BLaER1 (cell line): ENCODE data around the gene SIGMAR1.

Experiments
- H3K27ac ChIP-seq: shearing (Covaris generic); formaldehyde crosslinking; 2 replicates; pipeline ENCODE4 v1.8.1; 2022
- H3K27me3 ChIP-seq: shearing (Covaris generic); formaldehyde crosslinking; 2 replicates; pipeline ENCODE4 v1.8.1; 2022
- H3K36me3 ChIP-seq: shearing (Covaris generic); formaldehyde crosslinking; 2 replicates; pipeline ENCODE4 v1.8.1; 2022
- H3K4me1 ChIP-seq: shearing (Covaris generic); formaldehyde crosslinking; 2 replicates; pipeline ENCODE4 v1.8.1; 2022
- H3K4me2 ChIP-seq: shearing (Covaris generic); formaldehyde crosslinking; 2 replicates; pipeline ENCODE4 v1.8.1; 2022
- H3K4me3 ChIP-seq: shearing (Covaris generic); formaldehyde crosslinking; 2 replicates; pipeline ENCODE4 v1.8.1; 2022
- H3K9ac ChIP-seq: shearing (Covaris generic); formaldehyde crosslinking; 2 replicates; pipeline ENCODE4 v1.8.1; 2022
- H3K9me3 ChIP-seq: shearing (Covaris generic); formaldehyde crosslinking; 2 replicates; pipeline ENCODE4 v1.8.1; 2022
- H4K20me1 ChIP-seq: shearing (Covaris generic); formaldehyde crosslinking; 2 replicates; pipeline ENCODE4 v1.8.1; 2022
- Cebpa-rat ChIP-seq: shearing (Covaris generic); IDR thresholded peaks from 2 replicates; pipeline ENCODE4 v1.8.1; 2022

Gene SIGMAR1

DNA sequence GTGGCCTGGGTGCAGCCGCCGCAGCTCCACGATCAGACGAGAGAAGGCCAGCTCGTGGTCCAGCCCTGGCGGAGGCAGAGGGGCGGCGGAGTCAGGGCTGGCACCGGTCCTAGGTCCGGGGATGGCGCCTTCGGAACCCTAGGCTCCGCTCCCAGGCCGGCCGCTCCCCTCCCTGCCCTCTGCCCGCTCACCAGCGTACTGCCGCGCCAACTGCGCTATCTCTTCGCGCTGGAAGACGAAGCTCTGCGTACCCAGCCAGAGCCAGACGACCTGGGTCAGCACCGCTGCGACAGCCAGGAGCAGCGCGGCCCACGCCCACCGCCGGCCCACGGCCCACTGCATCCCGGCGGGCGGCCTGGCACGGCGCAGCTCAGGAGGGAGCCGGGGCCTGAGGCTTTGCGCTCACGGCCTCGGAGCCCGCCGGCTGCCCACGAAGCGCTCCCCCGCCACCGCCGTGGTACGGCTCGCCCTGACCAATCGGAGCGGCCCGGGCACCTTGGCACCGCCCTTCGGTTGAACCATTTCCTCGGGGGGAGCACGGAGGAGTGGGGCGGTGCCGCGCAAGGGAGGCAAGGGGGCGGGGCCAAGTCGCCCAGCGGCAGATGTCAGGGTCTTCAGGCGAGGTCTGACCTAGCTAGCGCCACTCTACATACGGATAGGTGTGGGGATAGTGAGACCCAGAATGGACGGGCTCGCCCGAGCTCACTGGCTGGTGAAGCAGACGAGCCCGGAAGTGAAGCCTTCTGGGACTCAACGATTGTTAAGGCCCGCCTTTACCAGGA is at the start of gene SIGMAR1:
SIGMAR1 (minus strand) TSS at position 432 of the 782 bp plus-strand sequence; CDS start at position 342, 90 bp downstream.
- H3K9ac ChIP-seq, result peak within 1 kb of the TSS; percentile 87
- H3K4me1 ChIP-seq, result peaks cover 47% of the 10 kb centered on the region
- peak within 1 kb of the TSS; percentile 91 for H3K4me2 ChIP-seq
- H3K4me3 ChIP-seq, result peak within 1 kb of the TSS; percentile 77
- peaks cover 37% of the 10 kb centered on the region for H4K20me1 ChIP-seq
- peaks cover 11% of the 10 kb centered on the region for H3K36me3 ChIP-seq
- TF ChIP-seq Cebpa-rat, result no peak
- peak within 1 kb of the TSS; percentile 84 for H3K27ac ChIP-seq
- H3K9me3 ChIP-seq, result no peaks in the 10 kb centered on the region
- no peaks in the 10 kb centered on the region for H3K27me3 ChIP-seq

DNA sequence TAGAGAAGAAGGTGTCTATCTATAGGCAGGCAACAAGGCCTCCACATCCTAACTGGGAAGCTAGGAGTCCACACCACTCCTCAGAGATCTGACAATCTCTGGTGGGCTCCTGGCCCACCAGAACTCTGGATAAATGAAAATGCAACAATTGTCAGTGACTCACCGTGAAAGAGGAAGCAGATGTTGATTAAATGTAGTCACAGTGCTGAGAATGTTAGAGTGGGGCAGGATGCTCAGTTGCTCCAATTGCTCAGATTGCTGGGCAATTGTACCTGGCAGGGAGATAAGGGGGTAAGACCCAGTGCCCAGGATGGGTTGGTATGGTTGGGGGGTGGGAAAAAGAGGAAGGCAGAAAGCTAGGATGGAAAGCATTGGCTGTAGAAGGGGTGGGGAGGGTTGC is 49.1 kb upstream of the SIGMAR1 start:
- no peak for TF ChIP-seq Cebpa-rat
- H3K36me3 ChIP-seq, result no peaks in the 10 kb centered on the region
- peaks cover 16% of the 10 kb centered on the region for H3K4me1 ChIP-seq
- H4K20me1 ChIP-seq, result no peaks in the 10 kb centered on the region
- H3K27me3 ChIP-seq, result no peaks in the 10 kb centered on the region
- no peak overlapping the region for H3K9ac ChIP-seq
- H3K27ac ChIP-seq, result no peak overlapping the region
- no peaks in the 10 kb centered on the region for H3K9me3 ChIP-seq
- no peak overlapping the region for H3K4me3 ChIP-seq
- H3K4me2 ChIP-seq, result no peak overlapping the region

DNA sequence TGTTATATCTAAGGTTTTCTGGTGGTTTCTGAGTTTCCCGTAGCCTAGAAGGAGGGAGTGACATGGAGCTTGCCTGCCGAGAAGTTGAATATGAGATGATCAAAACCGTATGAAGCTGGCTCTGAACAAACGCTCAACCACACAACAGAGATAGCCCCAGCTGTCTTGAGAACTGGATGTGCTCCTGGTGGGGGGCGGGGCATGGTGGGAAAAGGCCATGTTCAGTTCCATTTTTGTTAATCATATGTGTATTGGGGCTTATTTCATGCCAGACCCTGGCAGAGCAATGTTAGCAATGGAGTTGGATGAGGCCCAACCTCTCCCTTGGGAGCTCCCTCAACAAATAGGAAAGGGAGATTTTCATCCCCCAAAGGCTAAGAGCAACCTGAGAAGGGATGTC is 48.6 kb upstream of the SIGMAR1 start:
- peaks cover 11% of the 10 kb centered on the region for H3K4me1 ChIP-seq
- no peak for TF ChIP-seq Cebpa-rat
- no peak overlapping the region for H3K4me2 ChIP-seq

DNA sequence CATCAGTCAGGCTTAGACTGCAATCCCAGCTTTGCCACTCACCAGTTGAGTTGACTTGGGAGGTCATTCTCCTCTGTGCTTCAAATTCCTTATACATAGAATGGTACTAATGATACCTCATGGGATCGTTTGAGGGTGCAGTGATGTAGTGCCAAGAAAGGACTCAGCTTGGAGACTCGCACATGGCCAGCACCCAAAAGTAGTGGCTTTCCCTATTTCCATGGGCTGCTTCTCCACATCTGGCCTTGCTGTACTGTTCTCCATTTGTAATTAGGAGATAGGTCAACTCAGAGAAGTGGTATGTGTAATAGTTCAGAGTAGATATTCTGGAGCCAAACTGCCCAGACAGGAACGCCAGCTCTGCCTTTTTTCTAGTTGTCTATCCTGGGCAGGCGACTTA is 48.0 kb upstream of the SIGMAR1 start:
- no peak for TF ChIP-seq Cebpa-rat
- no peak overlapping the region for H3K9ac ChIP-seq
- H4K20me1 ChIP-seq, result no peaks in the 10 kb centered on the region
- H3K4me3 ChIP-seq, result no peak overlapping the region
- H3K27ac ChIP-seq, result no peak overlapping the region
- H3K4me2 ChIP-seq, result no peak overlapping the region
- H3K36me3 ChIP-seq, result no peaks in the 10 kb centered on the region
- no peaks in the 10 kb centered on the region for H3K9me3 ChIP-seq
- H3K4me1 ChIP-seq, result peaks cover 5% of the 10 kb centered on the region; the same call in 1 of the 2 replicates
- H3K27me3 ChIP-seq, result no peaks in the 10 kb centered on the region

More for the DNA sequence above, 48.6 kb upstream of the SIGMAR1 start:
- no peaks in the 10 kb centered on the region for H4K20me1 ChIP-seq
- no peaks in the 10 kb centered on the region for H3K36me3 ChIP-seq
- H3K27ac ChIP-seq, result no peak overlapping the region
- no peaks in the 10 kb centered on the region for H3K27me3 ChIP-seq
- no peaks in the 10 kb centered on the region for H3K9me3 ChIP-seq
- no peak overlapping the region for H3K9ac ChIP-seq
- no peak overlapping the region for H3K4me3 ChIP-seq

- no peaks in the 10 kb centered on the region for H3K27me3 ChIP-seq
- peaks cover 5% of the 10 kb centered on the region; the same call in 1 of the 2 replicates for H3K4me1 ChIP-seq
- no peak overlapping the region for H3K27ac ChIP-seq
- no peaks in the 10 kb centered on the region for H3K9me3 ChIP-seq
- H3K4me2 ChIP-seq, result no peak overlapping the region
- no peak overlapping the region for H3K9ac ChIP-seq
- no peaks in the 10 kb centered on the region for H4K20me1 ChIP-seq
- TF ChIP-seq Cebpa-rat, result no peak
- no peak overlapping the region for H3K4me3 ChIP-seq
- no peaks in the 10 kb centered on the region for H3K36me3 ChIP-seq
Measured at GRCh38 chr9:34684816-34685215, 47.2 kb upstream of the SIGMAR1 start.

DNA sequence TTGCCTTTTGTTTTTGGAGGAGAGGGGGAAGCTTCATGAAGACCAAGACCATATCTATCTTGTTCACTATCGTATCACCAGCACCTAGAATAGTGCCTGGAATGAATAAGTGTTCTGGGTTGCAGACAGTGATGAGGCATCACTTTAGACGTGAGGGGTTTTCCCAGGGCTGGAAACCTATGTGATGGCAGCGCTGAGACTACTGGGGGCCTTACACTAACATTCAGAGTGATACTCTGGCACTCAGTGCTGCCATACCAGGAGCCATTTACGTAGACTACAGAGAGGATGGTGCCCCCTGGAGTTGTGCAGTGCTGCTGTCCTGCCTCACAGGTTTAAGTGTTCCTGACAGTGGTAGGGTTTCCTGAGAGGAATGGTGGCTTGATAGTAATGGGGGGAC is 46.6 kb upstream of the SIGMAR1 start:
- peaks cover 5% of the 10 kb centered on the region; the same call in 1 of the 2 replicates for H3K4me1 ChIP-seq
- H4K20me1 ChIP-seq, result no peaks in the 10 kb centered on the region
- H3K4me2 ChIP-seq, result no peak overlapping the region
- no peak overlapping the region for H3K4me3 ChIP-seq
- H3K27me3 ChIP-seq, result no peaks in the 10 kb centered on the region
- no peak for TF ChIP-seq Cebpa-rat
- H3K36me3 ChIP-seq, result no peaks in the 10 kb centered on the region
- no peak overlapping the region for H3K9ac ChIP-seq
- H3K27ac ChIP-seq, result no peak overlapping the region
- no peaks in the 10 kb centered on the region for H3K9me3 ChIP-seq

DNA sequence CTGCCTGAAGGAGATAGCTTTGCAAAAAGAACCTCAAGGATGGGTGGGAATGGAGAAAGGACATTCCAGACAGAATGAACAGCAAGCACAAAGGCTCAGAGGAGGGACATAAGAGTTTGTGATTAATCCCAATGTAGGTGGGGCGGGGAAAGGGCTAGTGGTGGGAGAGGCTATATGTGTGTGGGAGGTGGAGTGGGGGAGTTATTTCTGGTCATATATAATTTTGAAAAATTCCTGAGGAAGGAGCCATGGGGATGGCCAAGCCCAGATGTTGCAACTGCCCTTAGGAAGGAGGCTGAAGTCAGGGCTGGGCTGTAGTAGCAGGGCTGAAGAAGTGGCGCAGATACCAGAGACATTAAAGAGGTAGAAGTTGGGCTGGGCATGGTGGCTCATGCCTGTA is 38.3 kb upstream of the SIGMAR1 start:
- Histone ChIP-seq H3K27me3 (no peaks in the 10 kb centered on the region), H3K4me2 (no peak overlapping the region), H3K9me3 (0 out of 2 replicates have a peak, but pooled peaks cover 1% of the 10 kb centered on the region), H4K20me1 (no peaks in the 10 kb centered on the region), H3K9ac (no peak overlapping the region), H3K27ac (no peak overlapping the region), H3K4me3 (no peak overlapping the region), H3K4me1 (no peaks in the 10 kb centered on the region), H3K36me3 (no peaks in the 10 kb centered on the region)
- no peak for TF ChIP-seq Cebpa-rat

GRCh38 chr9:34675048-34675714 is 37.6 kb upstream of the SIGMAR1 start:
- H3K27ac ChIP-seq, result no peak overlapping the region
- no peaks in the 10 kb centered on the region for H3K36me3 ChIP-seq
- no peaks in the 10 kb centered on the region for H4K20me1 ChIP-seq
- no peaks in the 10 kb centered on the region for H3K4me1 ChIP-seq
- no peak overlapping the region for H3K4me3 ChIP-seq
- no peaks in the 10 kb centered on the region for H3K27me3 ChIP-seq
- no peak for TF ChIP-seq Cebpa-rat
- H3K9me3 ChIP-seq, result 0 out of 2 replicates have a peak, but pooled peaks cover 8% of the 10 kb centered on the region
- no peak overlapping the region for H3K9ac ChIP-seq
- no peak overlapping the region for H3K4me2 ChIP-seq

GRCh38 chr9:34674440-34674839 is 36.9 kb upstream of the SIGMAR1 start:
- no peak overlapping the region for H3K4me3 ChIP-seq
- no peaks in the 10 kb centered on the region for H3K36me3 ChIP-seq
- H3K4me2 ChIP-seq, result no peak overlapping the region
- TF ChIP-seq Cebpa-rat, result no peak
- no peaks in the 10 kb centered on the region for H4K20me1 ChIP-seq
- H3K4me1 ChIP-seq, result no peaks in the 10 kb centered on the region
- H3K27ac ChIP-seq, result no peak overlapping the region
- no peak overlapping the region for H3K9ac ChIP-seq
- no peaks in the 10 kb centered on the region for H3K27me3 ChIP-seq
- peaks cover 14% of the 10 kb centered on the region; the same call in 1 of the 2 replicates for H3K9me3 ChIP-seq

DNA sequence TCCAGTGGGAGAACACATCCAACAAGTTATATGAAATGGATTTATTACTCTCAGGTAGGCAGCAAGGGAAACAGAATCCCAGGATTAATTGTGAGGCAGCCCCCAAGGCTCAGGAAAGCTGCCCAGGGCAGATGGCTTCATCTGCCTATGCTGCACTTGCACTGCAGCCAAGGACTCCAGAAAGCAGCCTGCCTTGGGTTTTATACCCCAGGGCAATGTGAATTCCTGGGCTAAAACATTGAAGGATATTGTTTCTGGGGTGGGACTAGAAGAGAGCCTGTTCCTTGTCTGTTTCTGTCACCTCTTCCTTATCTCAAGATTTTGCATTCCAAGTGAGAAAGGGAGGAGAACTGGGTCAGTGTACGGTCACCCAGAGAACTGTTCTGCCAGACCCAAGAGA is 33.7 kb upstream of the SIGMAR1 start:
- Histone ChIP-seq H3K27me3 (no peaks in the 10 kb centered on the region), H4K20me1 (no peaks in the 10 kb centered on the region), H3K36me3 (no peaks in the 10 kb centered on the region), H3K27ac (no peak overlapping the region), H3K4me3 (no peak overlapping the region), H3K9ac (no peak overlapping the region), H3K4me1 (no peaks in the 10 kb centered on the region), H3K4me2 (no peak overlapping the region), H3K9me3 (peaks cover 14% of the 10 kb centered on the region; the same call in 1 of the 2 replicates)
- TF ChIP-seq Cebpa-rat, result no peak
